RPMI7951 (cell line): ENCODE data around the gene ARID1B. TPM values are rescaled to one million over a fixed set of nuclear protein-coding genes. Genes with fewer than 3 reads are reported as not detected.

Experiments
- DNase-seq: peaks from one replicate; pipeline ENCODE4 v3.0.0-alpha.2; 2012; ENCODE audit warnings: low read depth
- total RNA-seq: library from RNA; depleted of rRNA; stranded (reverse); fragments of >200 nt; shearing (Covaris generic); gene quantifications from 2 replicates; pipeline ENCODE4 v1.2.3, GENCODE V29; 2014

Gene ARID1B
- total RNA-seq, 1 experiment from 2014 or later, result 14.8 TPM

DNA sequence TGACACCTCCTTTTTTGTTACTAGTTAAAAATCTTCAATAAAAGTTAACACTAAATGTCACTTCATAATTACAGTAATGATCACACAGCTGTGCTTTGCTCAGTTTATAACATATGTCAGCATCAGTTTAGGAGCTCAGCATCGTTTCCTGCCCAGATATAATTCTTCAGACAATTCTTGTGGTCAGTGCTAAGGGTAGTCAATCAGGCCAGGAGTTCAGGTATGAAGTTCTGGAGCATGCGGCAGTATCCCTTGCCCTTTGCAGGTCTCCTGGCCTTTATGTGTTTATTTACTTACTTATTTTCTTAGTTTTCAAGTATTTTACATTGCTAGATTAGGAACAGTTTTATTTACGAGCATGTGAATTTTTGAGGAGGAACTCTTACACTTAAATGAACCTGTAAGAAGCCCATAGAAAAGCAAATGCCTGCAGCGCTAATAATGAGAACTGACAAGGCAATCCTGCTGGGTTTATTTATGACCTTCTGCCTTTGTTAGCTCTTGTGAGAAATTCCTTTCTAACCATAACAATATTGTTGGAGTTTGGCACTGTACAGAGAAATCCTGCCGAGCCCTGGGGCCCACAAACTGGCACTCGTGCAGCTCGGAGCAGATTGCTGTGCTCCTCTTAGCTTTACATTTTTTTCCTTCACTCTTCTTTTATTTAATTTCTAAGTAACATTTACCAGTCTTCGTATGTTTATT, 293.4 kb downstream of the ARID1B start:
- no peak for DNase-seq

DNA sequence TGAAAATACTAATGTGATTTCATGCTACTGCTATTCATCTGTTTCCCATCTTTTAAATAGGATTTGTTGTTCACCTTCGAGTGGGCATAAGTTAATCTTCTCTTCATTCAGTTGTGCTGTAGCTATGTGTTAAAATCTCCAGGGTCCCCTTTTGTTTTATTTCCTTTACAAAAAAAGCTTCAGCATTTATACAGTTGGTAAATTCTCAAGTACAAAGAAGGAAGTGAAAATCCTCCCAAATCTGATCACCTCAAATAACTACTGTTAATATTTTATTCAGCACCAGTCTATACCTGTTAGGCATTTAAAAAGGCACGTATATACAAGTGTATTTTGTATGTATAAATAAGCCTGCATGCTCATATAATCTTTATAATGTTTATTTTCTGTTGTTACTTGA, 294.9 kb downstream of the ARID1B start:
- DNase-seq, result no peak

DNA sequence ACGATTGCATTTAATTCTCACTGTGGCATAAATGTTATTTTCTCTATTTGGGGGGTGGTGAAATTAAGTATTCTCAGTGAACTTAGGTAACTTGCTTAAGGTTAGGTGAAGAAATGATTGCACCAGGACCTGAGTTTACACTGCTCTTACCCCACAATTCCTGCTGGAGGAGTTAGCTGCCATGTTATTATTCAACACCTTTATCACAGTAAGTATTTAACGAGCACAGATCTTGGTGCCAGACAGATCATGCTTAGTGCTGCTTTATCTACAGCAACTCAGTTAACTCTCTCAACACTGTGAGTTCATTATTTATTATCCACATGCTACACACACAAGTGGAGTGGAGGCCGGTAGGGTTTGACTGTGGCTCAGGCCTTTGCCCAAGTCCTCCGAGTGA, 296.4 kb downstream of the ARID1B start:
- no peak for DNase-seq

DNA sequence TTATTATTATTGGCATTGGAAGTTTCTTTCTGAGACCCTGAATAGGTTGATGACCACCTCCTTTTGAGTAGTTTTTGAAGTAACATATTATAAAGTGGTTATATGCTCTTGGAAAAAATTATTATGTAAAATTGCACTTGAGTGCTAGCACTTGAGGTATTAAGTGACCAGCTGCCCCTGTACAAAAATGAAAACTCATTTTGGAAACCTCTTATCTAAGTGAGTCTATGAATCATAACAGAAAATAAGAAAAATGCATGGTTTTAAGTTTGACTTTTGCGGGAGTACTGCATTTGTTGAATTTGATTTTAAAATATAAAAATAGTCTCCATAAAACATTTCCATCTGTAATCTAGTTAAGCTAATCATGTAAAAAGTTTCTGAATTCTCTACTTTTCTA, 297.8 kb downstream of the ARID1B start:
- DNase-seq, result no peak

DNA sequence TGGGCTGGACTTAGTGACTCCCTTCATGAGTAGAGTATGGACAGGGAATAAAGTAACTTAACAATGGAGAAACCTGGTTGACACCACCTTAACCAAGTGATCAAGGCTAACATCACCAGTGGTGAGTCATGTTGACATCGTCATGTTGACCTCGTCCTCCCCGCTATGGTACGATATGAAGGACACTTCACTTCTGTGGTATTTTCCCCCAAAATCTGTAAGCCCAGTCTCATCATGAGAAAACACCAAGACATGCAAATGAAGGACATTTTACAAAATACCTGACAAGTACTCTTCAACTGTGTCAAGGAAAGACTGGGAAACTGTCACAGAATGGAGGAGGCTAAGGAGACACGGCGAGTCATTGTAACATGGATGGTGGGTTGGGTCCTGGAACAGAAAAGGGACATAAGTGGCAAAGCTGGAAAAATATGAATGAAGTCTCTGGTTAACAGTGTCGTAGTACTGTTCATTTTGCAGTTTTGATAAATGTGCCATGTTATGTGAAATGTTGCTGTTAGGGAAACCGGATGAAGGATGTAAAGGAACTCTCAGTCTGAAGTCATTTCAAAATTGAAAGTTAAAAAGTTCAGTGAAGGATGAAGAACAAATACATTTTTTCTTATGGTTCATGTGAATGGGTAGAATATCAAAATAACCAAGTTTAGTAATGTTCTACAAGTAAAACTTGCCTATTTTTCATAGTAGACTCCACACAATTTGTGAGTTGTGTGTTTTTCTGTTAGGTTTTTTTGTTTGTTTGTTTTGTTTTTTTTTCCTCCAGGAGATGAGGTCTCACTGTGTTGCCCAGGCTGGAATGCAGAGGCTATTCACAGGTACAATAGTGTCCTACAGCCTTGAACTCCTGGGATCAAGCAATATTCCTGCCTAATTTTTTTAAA, 298.6 kb downstream of the ARID1B start:
- DNase-seq, result peak; percentile 54

DNA sequence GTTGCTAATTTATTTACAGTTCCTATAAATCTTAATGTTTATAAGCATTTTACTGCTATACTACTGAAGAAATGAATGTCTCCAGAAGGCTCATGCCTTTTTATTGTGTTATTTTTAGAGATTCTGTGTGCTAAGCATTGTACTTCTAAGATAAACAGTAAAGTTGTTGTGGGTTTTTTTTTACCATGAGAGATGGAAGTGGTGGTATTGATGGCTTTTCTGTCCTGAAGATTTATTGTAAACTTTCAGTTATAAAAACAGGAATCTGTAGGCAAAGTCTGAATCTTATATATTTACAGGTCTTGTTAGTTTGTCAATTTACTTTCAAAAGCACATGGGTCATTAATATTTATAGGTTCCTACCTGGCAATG, 299.3 kb downstream of the ARID1B start:
- no peak for DNase-seq

DNA sequence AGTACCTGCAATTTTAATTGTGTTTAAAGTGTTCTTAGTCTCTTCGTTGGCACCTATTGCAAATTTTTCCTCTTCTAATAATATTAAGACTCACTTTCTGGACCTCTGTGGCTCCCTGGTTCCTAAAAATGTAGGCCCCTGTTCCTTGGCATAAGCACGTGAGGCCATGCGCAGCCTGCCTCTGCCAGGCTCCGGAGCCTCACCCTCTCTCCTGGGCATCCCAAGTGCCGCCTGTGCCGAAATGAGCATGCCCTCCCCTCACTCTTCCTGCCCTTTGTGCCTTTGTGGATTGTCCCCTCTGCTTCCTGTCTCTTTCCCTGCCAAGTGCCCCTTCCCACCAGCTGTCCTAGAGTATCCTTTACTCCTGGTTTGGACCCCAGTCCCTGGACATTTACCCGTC, 300.1 kb downstream of the ARID1B start:
- no peak for DNase-seq

DNA sequence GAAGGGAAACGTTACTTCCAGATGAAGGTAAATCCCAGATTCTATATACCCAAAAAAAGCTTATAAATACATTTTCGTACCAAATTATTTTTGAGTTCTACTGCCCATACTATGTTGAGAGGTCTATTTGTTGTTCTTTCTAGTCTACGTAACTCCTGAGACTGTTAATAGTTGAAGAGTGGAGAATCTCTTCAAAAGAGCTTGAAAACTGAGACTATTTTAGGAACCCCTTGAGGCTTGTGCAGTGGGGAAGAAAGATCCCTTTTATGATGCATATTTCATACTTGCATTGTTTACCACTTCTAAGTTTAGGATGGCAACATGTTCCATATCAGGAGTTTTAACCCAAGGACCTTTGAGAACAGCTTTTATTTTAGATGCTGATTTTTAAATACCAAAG, 301.1 kb downstream of the ARID1B start:
- no peak for DNase-seq

DNA sequence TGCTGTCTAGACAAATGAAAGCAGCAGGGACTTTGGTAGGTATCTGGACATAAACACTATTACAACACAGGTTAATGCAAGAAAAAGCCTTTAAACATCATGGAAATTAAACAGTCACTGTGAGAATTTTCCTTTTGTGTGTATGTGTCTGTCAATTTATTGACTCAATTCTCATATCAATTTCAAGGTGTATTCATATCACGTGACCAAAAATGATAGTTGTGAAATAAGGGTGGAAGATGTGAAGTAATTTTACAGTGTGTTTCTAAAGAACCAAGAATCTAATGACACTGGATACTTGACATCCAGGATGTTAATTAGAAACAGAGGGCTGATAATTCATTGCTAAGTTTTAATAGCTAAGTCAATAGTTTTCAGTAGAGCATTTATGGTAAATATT, 302.1 kb downstream of the ARID1B start:
- no peak for DNase-seq

DNA sequence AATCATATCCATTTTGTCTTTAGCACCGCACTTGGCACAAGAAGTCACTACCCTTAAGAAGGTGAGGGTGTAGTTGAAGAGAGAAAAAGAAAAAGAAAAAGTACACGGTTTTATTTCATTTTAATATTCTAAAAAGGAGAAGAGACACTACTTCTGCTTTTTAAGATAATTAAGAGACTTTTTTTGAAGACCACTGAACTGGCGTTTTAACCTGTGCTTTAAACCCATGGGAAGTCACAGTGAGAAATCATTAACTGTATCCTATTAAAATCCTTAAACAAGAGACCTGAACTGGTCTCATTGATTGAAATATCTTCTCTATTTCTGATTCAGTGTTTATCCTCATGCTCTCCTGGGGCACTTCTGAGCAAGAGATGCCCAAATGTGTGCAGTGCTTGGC, 302.6 kb downstream of the ARID1B start:
- DNase-seq, result no peak

DNA sequence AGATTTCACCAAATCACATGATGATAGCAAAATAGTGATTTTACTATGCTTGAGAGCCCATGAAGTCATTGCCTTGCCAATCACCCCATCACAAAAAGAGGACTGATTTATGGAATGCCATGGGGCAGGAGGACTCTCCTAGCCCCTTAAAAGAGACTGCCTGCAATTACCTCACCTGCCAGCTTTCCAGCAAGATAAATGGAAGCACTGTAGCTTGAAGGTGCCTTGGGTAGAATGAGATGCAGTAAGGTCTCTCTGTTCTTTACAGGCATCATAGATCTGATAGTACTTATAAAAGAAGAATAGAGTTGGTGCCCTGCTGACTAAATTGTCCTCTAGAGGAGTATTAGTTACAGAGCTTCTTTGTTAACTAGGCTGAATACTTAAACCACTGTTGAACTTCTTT, 303.8 kb downstream of the ARID1B start:
- DNase-seq, result no peak

DNA sequence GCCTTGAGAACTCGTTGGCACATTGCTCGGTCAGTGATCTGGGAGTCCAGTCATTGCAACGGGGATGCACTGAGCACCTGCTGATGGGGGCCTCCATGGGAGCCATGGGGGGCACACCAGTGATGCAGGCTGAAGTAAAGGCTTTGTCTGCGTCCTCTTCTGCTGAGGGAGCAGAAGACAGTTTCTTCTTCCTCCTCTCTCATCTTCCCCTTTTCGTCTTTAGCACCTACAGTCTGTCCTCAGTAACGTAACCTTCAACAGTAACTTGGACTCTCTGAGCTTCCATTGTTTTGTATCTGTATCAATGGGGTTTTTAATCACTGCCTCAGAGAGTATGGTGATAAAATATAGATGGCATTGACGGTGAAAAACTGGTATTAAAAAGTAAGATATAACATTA, 306.2 kb downstream of the ARID1B start:
- DNase-seq, result no peak

DNA sequence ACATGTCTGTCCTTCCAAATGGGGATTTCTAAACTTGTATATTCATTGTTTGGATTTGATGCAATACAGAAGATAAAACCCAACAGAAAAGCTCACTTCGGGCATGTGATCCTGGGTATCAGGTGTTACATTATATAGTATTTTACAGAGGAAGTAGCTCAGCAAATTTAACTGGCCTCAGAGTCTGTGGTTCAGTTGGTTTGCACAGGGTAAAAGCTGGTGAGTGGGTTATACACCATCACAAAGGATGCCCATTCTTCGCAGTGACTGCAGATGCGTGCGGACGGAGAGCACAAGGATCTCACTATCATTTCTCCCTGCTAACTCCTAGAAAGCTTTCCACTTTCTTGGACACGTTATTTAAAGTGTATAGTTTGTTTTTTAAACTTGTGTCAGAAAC, 309.5 kb downstream of the ARID1B start:
- DNase-seq, result no peak

DNA sequence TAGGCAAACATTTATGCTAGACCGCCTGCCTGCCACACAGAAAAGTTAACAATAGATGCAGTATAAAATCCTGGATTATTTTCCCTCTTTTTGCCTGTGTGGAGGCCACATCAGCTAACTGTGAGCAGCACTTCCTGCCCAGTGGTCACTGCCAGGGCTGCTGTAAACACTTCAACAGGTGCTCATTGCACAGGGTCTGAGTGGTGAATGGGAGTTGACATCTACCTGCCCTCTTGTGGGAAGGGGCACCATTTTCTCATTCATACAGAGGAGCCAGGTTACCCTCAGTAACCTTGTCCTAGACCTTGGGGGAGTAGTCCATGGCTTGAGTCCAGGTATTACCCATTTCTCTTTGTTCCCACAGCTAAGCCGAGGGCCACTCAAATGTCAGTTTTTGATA, 310.8 kb downstream of the ARID1B start:
- no peak for DNase-seq

DNA sequence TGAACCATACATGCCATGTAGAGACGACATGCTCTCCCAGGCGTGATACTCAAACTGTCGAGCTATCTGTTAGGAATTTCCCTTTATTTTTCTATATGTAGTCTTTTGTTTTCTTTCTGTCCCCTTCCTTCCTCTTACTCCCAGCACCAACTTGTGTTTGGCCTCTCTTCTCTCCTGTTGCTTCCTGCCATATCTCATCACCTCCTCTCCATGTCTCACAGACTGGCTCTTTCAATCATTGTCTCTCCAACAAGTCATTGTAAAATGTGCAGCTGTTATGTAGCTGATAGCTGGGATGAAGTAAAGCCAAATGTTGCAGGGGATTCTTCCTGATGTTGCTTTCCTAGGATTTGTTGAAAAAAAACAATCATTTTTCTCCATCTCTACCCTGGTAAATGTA, 311.7 kb downstream of the ARID1B start:
- no peak for DNase-seq

DNA sequence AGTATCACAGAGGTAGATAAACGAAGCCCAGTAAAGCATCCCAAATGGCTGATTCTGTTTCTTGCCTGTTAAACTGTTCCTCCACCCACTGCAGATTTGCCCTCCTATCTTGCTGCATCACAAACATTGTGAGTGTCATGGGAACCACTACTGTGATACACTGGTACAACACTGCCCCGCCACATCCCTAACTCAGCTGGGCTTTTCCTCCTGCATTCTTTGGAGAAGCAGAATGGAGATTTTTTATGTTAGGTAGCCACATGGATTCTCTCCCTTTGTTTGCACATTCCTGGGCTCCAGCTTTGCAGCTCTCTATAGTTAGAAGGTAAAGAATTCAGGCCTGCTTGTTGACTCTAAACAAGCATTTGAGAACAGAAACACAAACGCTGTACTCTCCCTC, 312.1 kb downstream of the ARID1B start:
- DNase-seq, result peak; percentile 16

DNA sequence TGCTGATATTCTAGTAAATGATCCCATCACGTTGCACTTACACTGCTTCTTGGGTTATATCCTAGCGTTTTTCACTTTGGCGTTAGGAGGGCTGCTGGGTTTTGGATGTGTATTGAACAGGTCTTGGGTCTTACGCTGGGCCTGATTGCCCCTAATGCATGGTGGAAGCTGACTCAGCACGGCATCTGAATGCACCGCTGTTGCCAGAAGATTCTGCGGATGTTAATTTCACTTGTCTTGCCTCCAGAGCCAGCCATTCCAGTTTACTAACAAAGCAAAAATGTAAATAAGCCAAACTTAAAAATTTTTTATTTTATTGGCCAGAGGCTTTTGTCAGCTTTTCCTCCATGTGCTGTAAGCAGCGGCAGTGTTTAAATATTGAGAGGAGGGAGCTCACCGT, 312.7 kb downstream of the ARID1B start:
- DNase-seq, result no peak

DNA sequence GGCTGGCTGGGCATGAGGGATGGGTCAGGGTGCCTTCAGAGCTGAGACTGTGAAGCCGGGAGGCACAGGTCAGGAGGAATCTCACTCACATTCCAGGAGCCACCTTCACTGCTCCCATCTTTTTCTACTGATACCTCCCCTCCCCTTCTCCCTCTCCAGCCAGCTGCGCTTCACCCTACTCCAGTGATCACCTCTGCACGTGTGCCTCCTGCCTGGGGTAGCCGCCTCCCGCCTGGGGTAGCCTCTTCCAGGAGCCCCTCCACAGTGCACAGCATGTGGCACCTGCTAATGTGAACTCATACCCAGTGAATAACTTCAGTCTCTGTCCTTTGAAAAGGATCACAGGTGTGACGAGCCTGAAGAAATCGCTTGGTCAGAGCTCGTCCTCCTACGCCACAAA, 313.6 kb downstream of the ARID1B start:
- no peak for DNase-seq

DNA sequence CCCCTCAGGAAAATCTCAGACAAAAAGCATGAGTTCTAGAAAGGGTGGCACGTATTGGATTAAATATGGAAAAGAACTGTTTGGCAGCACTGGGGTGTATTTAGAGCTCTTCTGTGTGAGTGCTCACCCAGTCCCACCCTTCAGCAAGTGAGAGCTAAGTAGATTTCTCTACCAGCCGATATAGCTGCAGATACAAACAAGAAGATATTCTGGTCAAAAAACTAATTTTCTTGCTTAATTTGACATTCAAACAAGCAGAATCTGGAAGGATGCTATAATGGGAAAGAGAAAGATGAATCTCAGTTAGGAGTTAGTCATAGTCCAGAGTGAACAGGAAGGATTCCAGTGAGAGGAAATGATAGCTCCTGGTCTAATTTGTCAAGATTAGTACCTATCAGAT, 314.1 kb downstream of the ARID1B start:
- DNase-seq, result no peak

DNA sequence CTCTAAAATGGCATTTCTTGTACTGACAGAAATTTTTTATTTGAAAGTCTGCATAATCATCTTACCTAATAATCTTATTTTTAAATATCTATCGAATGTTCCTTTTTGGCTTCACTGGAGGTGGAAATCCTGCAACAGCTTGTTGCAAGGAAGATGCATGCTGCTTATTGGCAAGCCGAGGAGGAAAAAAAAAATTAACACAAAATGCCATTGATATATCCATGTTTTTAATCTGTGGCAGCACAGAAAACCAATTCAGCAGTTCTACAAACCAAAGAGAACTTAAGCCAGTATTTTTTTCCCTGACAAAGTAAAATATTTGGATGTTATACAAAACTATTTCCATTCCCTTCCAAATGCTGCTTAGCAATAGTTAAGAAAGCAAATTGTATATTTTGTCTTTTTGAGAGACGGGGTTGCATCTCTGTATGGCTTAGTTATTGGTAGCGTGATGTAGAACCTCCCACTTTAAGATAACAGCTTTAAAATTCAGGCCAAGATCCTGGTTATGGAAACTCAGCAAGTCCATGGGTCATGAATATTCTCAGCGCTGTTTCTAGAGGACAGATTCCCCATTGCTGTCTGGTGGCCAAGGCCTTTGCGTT, 314.8 kb downstream of the ARID1B start:
- no peak for DNase-seq

DNA sequence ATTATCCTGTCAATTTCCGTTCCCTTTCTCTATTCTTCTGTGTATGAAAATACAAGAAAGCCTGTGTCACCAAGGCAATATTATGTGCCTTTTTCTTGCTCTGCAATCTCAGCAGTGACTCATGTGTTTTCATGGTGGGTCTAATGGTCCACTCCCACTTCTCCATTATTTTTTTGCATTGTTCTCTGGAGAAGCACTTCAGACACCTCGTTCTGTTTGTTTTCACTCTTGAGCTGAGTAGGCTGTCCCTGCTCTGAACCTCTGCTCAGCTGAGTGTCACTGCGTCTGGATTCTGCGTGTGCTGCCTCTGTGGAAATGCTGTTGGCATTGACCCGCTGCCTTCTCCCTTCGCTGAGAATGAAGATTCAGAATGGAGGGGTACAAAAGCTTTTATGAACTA, 315.6 kb downstream of the ARID1B start:
- DNase-seq, result no peak

DNA sequence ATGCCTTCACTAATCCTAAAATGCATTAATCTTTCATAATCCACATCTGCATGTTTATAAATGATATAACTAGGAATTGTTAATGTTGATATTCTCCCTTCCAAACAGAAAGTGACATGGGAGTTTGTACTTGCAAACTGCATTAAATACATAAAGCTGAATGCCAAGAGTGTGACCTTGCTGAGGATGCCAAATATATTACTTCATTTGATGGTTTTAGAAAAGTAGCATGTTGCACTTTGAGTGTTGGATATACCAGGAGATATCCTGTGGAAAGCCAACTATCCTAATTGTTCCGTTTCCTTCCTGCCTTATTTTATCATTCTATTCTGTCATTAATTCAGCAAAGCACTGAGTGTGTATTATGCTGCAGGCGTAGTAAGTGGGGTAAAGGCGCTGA, 316.4 kb downstream of the ARID1B start:
- DNase-seq, result no peak

DNA sequence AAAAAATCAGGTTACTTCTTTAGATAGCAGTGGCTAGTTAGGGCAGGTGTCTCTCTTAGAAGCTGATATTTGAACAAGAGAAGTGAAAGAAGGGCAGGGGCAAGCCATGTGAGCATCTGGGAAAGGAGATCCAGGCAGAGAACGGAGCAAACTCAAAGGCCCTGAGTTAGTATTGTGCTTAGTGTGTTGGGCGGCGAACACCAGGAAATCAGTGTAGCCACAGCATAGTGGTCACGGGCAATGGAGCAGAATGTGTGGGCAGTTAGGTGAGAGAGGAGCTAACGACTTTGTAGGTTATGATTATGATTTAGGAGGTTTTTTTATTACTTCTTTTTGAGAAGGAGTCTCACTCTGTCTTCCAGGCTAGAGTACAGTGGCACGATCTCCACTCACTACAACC, 316.9 kb downstream of the ARID1B start:
- no peak for DNase-seq
